Subcutaneous adipose tissue (tissue), 4 donors: ENCODE results near the gene ITIH3. TPM values are rescaled to one million over a fixed set of nuclear protein-coding genes. Genes with fewer than 3 reads are reported as not detected.

Experiments used
- CTCF ChIP-seq: fragments of 450-650 bp; IDR thresholded peaks from one replicate; pipeline ENCODE4 v1.5.1; 2016; ENCODE audit warnings: low read depth, mild to moderate bottlenecking, control low read depth, antibody characterized with exemption, moderate library complexity
- total RNA-seq, 4 donors: library from RNA; depleted of rRNA; stranded (reverse); fragments of >200 nt; gene quantifications; one replicate each; pipeline ENCODE4 v1.1.0, GENCODE V29; 2016

ITIH3 gene
- total RNA-seq, 4 donors from 2014 or later: 0.44 to 4.6 (median 2.1) TPM; not detected in 1

- no peak for TF ChIP-seq CTCF
Measured at GRCh38 chr3:52771334-52771681, 23.3 kb upstream of the ITIH3 start.

- no peak for TF ChIP-seq CTCF
Measured at GRCh38 chr3:52771702-52772101, 22.9 kb upstream of the ITIH3 start.

GRCh38 chr3:52773361-52774065 lies 21.1 kb upstream of the ITIH3 start:
- no peak for TF ChIP-seq CTCF

DNA sequence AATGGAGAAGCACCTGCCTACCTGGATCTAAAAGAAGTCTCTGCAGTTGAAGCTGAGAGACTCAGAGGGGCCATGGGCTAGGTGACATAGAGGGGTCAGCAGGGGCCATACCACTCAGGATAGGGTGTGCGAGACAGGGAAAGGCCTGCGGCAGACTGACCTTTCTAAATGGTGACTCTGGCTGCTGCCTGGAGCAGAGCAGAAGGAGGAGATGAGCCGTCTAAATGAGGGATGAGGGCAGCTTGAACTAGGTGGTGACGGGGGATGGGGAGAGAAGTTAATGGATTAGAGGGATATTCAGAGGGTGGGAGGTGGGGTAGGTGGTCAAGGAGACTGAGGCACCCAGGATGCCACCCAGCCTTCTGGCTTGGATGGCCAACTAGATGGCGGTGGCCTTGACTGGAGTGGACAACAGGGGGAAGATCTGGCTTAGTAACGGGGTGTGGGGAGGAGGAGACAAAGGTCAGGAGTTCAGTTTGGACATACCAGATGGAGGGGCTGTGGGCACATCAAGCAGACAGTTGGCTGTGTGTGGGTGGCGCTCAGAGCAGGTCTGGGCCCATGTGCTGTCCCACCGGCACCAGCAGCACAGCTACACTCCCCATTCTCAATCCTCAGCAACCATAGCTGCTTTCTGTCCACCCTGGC lies 20.4 kb upstream of the ITIH3 start:
- TF ChIP-seq CTCF: no peak

GRCh38 chr3:52774901-52775864 lies 19.4 kb upstream of the ITIH3 start:
- no peak for TF ChIP-seq CTCF

GRCh38 chr3:52775877-52776276 lies 18.7 kb upstream of the ITIH3 start:
- TF ChIP-seq CTCF: no peak
